ENCODE measurements around the gene DEDD2.

DEDD2 gene

DNA sequence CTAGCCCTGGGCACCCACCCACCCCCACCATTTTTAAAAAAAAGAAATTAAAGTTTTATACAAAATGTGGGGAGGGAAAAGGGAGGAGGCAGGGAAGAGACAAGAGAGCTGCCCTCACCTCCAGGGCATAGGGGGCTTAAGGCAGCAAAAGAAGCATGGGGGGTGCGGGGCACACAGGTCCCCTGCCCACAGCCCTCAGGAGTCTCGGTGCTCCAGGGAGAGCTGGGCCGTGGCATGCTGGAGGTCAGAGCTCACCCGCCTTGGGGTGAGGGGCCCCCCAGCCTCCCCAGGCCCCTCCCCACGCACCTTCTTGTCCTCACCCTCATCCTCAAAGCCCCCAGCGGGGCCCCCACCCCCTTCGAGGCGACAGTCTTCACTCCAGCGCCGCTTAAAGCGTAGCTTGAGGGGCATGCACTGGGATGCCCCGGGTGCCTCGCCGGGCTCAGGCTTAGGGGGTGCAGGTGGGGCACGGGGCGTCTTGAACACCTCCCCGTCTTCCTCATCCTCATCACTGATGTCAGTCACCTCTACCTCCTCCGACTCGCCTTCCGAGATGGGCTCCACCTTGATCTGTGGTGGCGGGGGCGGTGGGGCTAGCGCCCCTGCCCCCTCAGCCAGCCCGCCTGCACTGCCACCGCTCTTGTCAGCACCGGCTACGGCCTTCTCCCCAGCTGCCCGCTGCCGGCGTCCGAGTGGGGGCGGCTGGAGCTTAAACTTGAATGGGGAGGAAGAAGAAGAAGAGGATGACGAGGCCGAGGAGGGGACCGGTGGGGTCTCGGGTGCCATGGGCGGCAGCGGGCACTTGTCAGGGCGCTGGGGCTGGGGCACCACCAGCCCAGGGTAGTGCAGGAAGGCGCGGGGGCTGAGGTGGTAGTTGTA is 31.0 kb upstream of the DEDD2 start:
- DNase-seq, result no peak

DNA sequence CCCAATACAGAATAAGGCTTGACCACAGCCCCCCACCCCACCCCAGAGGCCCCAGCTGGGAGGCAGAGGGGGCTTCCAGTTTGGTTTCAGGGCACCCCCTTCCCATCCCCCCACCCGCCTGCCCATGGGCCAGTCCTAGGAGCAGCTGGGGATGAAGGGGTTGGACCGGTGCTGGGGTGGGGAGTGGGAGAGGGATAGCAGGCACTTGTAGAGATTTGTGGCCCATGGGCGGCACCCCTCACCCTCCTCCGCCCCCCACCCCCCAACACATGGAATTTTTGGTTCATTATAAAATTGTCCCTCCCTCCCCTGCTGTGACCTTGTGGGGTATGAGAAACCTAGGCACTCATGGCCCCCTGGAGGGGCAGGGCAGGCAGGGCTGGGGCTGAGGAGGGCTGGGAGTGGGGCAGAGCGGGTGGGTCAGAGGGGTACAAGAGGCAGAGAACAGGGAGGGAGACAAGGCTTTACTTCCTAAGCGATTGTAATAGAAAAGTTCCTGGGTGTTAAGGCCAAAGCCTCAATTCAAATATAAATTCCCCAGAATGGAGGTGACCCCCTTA is 30.2 kb upstream of the DEDD2 start:
- no peak for DNase-seq

DNA sequence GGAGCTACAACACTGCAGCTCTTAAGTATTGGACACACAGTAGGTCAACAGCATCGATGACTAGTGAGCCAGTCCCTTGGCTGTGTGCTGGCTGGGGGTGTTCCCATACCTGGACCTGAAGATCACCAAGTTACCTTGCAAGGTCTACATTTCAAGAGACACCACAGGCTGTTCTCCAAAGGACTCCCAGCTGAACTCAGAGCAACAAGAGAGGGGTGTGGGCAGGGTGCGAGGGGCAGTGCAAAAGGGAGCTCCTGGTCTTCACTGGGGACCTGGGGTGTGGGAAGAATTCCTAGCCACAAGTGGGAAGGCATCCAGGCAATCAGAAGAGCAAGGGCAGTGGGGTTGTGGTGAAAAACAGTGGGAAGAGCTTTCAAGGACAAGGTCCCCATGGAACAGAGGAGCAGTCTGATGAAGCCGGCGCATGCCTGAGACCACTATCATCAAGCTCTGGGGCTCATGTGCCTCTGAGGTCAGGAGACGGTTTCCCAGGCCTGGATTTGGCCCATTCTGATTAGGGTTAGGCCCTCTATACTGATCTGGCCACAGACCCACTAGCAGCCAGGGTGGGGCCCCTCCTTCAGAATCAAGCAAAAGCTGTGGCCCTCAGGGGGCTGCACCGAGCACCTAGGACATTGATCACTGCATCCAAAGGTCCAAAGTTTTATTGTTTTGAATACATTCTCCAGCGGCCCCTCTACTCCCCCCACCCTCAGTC is 29.6 kb upstream of the DEDD2 start:
- DNase-seq, result no peak

DNA sequence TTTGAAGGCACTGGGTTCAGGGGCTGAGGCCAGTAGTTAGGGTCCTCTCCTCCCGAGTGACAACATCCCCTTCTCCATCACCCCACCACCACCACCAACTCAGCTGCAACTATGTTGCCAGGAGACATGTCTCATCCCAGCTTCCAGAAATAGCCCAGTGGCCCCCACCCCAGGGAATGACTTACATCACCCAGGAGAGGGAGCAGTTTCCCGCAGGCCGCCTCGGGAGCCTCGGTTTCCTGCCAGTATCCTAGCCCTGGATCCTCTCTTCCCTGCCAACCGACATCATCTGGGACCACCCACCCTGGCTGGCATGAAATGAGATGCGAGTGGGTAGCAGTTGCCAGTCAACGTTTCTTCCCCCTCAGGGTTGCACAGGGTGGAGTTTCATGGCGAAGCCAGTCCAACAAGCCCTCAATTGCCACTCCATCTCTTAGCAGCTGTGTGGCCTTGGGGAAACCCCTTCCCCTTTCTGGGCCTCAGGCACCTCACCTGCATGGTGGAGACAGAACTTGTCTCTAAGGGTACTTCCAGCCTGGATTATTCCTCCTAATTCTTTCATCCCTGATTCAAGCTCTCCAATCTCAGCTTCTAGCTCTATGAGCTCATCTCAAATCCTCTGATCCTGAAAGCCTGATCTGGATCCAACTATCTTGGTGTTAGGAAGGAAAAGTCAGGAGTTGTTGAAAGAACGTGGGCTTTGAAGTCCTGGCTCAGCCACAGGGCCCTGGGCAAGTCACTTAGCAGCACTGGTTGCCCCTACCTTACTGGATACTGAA is 28.9 kb upstream of the DEDD2 start:
- DNase-seq, result peak; percentile 67

DNA sequence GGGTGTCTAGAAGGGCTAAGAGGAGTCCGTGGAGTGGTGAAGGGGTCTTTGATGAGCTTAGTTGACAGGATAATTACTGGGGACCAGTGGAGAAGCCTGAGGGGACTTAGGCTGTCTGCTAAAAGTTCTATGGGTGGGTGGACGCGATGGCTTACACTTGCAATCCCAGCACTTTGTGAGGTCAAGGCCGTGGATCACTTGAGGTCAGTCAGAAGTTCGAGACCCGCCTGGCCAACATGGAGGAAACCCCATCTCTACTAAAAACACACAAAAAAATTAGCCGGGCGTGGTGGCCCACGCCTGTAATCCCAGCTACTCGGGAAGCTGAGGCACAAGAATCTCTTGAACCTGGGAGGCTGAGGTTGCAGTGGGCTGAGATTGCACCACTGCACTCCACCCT is 27.8 kb upstream of the DEDD2 start:
- DNase-seq, result no peak

DNA sequence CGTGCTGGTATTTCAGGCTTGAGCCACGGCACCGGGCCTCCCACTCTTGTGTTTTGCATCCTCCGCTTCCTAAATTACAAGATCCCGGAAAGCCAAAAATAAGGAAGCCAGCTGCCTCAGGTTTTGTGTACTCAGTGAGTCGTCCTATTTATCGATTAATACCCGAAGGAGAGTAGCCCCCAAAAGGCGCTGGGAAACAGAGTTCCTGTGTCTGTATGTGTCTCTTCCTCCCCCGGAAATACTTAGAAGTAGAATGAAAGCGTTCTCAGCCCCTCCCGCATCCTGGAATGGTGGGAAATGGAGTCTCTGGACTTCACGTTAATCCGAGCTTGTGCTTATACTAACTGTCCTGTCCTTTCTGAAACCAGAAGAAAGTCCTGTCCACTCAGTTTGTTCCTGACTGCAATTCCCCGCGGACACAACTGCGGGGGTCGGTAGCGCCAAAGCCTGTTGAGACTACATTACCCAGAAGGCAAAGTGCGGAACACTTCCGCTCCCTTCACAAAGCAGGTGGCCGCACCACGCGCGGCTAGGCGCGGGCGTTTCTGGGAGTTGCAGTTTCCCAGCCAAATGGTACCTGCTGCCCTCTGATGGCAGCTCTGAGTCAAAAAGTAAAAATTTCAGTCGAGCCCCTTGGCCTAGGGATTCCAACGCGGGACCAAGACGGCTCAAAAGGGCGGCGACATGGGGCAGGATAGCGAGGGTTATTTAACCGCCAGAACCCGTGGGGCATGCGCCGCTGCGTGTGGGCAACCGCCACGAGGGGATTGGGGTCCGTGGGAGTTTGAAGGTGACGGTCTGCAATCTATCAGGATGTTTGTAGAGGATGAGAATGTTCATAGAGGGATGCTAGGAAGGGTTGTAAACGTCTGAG is 27.1 kb upstream of the DEDD2 start:
- DNase-seq, result peak; percentile 90

DNA sequence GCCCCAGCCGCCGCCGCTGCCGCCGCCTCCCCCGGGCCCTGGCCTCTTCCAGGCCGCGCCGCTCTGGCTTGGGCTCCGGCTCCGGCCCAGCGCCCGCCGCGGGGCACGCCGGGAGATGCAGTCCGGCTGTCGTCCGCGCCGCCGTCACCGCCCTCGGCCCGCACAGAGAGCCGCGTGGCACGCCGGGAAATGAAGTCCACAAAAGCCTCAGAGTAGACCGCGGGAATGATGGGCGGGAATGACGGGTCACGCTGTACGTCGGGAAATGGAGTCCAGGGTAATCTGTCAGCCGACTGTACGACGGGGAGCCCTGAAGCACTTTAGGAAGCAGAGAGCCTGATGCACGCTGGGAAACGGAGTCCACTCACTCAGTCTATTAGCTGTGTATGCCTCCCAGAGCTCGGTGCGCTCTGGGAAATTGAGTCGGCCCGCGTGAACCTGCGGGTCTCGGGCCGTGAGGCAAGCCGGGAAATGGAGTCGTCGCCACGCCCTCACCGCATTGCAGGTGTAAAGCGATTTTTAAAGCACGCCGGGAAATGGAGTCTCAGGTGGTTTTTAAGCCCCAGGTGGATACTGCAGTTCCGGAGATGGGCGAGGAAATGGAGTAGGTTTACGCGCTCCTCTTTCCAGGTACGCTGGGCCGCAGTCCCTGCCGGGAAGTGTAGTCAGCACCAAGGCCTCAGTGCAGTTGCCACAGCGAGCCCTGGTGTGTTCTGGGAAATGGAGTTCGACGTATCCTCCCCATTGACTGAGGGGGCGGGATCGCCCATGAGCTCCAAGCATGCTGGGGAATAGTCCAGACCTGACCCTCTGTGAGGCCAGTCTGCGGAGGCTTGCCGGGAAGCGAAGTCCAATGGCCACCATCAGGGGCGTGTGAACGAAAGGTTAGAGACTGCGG is 25.3 kb upstream of the DEDD2 start, which contains the start of gene GSK3A:
GSK3A (minus strand) TSS at position 91 of the 898 bp plus-strand sequence. CDS start 137 bp downstream, outside the sequence.
- DNase-seq, result peak; percentile 99

DNA sequence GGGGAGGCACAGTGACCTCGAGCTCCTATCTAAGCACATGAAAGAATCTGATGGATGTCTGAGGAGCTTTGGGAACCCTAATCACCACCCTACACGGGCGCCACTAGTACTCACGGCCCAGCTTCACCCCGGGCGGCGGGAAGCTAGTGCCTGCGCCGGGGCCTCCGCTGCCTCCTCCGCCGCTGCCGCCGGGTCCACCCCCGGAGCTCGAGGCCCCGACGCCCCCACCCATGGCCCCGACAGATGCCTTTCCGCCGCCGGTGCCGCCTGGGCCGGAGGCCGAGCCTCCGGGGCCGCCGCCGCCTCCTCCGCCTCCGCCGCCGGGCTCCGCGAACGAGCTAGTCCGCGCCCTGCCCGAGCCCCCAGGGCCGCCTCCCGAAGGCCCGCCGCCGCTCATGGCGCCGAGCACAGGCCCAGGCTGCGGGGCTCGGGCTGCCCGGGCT is 24.6 kb upstream of the DEDD2 start:
- DNase-seq, result no peak

DNA sequence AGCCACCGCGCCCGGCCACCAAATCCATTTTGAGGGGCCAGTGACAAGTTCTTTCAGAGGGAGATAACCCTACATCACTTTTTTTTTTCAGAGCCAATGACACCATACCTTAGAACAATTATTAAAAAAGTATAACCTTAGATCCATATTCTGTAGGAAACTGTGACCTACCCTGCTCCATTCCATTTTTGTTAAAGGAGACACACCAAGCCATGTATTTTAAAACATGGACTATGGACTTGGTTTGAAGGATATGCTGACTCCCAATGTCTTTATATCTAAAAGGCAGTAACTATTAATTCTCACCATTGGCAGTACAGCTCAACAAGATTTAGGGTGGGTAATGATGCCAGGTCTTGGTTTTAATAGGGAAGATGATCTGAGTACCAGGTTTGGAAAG is 23.8 kb upstream of the DEDD2 start:
- DNase-seq, result no peak

DNA sequence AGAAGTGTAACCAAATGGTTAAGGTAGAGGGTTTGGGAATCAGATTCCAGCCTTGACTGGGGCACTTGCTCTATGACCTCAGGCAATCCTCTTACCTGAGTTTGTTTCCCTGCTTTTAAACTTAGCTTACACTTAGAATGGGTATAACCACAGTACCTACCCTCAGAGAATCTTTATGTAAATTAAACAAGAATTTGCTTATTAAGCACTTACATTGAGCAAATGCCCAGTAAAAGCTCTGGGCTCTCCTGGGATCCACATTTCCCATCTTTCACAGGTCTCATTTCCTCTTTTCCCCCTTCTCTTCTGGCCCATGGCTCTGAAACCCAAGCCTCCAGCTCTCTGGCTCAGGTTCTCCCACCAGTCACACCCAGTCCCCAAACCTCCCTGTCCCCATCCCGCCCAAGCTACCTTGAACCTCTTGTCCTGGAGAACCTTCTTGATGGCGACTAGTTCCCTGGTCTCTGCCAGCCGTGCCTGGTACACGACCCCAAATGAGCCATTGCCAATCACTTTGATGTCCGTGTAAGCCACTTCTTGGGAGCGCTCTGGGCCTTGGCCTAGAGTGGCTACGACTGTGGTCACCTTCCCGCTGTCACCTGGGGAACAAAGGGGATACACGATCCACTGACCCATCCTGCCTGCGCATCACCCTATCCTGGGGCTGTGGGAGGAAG is 22.2 kb upstream of the DEDD2 start:
- no peak for DNase-seq

DNA sequence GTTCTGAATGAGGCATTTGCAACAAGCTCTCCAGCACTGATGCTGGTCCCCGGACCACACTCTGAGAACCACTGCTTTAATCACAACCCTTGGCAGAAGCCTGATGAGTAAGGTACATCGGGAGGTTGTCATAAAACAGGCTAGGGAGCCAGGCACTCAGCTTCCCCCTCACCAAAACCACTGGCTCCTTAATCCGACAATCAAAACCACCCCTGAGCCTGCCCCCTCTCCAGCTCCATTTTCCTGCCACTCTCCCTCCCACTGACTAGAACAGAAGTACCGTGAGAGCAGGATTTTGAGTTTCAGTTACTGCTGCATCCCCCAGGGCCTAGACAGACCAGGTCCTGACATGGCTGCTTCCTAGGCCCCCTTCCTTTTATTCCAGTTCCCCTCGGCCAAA is 17.7 kb upstream of the DEDD2 start:
- DNase-seq, result no peak

DNA sequence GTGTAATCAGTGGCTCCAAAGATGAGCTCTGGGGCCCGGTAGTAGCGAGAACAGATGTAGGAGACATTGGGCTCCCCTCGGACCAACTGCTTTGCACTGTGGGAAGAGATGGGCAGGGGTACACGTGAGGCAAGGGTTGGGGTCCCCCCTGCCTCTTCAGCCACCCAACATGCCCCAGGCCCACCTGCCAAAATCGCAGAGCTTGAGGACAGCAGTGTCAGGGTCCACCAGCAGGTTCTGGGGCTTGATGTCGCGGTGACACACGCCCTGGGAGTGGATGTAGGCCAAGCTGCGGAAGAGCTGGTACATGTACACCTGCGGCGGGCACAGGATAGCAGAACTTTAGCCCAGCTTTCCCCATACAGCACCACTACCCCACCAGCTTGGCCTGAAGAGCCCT is 16.9 kb upstream of the DEDD2 start:
- DNase-seq, result no peak

DNA sequence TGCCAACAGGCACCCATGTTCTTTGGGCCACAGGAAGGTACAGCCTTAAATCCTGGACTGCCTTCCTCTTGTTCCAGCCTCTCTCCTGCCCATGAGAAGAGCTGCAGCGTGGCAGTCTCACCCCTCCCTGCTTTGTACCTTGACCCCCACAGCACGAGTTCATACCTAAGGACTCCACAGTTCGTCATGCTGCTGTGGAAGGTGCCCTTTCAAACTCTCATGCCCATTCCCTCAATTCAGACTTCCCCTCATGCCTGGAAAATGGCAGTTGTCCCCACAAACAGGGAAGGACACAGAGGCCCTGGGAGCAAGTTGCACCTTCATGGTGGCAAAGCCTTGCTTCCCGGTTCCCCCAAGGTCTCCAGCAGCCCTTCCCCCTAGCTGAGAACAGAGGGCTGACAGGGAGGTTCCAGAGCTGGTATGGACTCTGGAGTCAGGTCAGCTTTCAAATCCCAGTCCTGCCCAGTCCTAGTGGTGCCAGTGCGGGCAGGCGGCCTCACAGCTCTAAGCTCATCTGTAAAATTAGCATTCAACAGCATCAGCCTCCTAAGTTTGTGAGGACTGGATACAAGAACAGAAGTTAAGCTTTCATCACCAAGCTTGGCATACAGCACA is 16.3 kb upstream of the DEDD2 start:
- no peak for DNase-seq

DNA sequence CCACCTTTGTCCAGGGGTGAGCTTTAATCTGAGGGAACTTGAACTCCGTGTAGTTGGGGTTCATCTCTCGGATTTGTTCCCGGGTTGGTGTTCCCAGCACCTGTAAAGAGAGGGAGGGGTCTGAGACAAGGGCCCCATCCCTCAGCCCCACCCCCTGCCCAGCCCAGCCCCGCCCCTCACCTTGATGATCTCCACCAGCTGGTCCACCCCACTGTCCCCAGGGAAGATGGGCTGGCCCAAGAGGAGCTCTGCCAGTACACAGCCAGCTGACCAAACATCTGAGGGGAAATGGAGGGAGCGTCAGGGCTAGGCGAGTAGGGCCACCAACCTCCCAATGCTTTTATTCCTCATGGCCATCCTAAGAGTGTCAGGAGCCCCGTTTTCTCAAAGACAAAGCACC is 15.6 kb upstream of the DEDD2 start:
- no peak for DNase-seq

DNA sequence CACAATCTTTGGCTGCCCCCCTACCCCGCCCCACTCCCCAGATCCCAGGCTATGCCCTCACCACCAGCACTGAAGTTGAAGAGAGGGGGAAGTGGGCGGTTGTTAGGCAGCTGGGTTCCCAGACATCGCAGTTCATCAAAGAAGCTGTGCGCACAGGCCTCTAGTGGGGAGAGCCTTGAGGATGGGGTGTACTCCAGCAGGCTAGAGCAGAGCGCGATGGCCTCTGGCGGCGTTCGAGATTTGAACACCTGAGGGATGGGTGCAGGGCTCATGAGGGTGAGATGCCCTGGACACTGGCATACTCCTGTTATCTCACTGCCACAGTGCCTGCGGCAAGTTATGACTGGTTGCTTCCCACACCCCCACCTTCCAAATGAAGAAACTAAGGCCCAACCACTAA is 15.0 kb upstream of the DEDD2 start:
- DNase-seq, result no peak

DNA sequence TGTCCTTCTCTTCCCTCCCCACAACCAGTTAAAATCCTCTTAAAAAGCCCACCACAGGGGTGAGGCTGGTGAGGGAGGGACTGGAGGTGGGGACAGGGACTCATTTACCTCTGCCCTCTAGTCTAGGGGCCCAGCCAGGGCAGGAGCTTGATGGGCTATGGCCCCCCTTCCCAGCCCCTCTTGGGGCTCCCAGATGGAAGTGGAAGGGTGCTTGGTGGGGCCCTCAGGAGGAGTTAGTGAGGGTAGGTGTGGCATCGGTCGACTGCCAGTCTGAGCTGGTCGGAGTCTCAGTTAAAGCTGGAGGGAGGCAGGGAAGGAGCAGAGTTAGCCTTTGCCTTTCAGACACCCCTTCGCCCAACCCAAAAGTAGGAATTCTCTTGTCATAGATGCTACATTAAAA is 13.1 kb upstream of the DEDD2 start:
- no peak for DNase-seq

DNA sequence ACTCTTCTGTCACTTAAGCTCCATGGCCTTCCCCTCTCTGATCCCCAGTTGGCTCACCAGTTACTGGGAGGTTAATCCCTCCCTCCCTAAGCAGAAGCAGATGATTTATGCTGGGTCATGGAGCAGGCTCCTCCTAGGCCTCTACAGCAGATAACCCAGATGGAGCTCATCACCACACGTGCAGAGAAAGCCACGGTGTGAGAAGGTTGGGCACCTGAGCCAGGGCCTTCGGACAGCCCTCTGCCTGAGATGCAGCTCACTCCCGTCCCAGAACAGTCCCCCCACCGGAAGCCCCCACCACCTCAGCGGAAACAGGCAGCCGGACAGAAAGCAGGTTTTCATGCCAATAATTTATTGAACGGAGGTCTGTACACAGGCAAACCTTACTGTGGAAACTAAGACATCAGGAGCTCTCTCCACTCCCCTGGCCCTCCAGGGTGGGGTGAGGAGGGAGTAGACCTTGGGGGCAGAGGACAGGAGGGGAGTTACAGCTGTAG is 12.4 kb upstream of the DEDD2 start:
- DNase-seq, result no peak

DNA sequence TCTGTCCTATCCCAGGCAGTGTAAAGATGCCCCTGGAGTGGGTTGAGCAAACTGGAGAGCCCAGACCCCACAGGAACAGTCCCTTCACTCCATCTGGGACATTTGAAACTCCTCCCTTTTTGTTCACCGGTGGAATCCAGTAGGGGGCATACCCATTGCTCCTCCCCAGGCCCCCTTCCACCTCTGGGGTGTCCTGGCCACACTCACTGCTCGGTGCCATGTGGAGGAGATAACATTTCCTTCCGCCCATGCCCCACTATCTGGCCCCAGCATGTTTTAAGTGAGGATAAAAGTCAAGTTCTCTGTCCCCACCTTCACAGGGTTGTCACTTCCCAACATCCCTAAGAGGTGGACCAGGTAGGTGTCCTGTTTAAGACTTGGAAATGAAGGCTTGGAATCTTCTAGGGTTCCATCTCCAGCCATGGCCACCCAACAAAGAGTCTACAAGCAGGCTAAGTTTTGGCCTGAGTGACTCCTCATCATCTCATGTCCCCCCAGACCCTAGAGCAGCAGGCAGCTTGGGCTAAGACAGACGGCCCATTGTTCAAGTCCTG is 11.9 kb upstream of the DEDD2 start:
- no peak for DNase-seq

DNA sequence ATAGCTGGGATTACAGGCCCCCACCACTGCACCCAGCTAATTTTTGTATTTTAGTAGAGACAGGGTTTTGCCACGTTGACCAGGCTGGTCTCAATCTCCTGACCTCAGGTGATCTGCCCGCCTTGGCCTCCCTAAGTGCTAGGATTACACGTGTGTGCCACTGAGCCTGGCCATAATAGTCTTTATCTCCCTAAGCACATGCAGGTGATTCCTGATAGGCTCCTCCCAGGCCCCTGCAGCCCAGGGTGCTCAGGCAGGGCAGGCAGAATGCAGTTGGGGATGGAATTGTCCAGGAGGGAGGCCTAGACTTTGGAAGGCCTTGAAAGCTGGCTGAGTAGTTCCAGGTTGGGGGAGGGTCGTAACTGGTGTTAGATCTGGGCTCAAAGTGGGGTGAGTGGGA is 11.2 kb upstream of the DEDD2 start:
- DNase-seq, result no peak
